Stimulated activated naive B cell treated with anti-CD40 and anti-IgM and Interleukin-4, amounts not matched to agents 10 μg/mL and 1 μg/mL and 100 μg/mL, for 72 hours (primary cell): ENCODE results near the gene IP6K1.
A peak's percentile ranks its signal among the peaks of the same experiment; 100 is the strongest.

Experiments used
- ATAC-seq, 2 donors: fragments of 150-1000 bp; cut with Tn5 transposase; replicated peaks; 2 replicates each; pipeline ENCODE4 v1.10.0; 2021; ENCODE audit warnings: moderate library complexity in 1 of 2
- DNase-seq: peaks from one replicate; pipeline ENCODE4 v3.0.0; 2021
- H3K27ac Mint-ChIP-seq: one replicate; pipeline ENCODE4 v1.8.0; 2022; ENCODE audit warnings: mild to moderate bottlenecking, mixed read lengths
- H3K27me3 Mint-ChIP-seq, 2 donors: one replicate each; pipeline ENCODE4 v1.8.0; 2022; ENCODE audit warnings: mixed read lengths in 2 of 2
- H3K36me3 Mint-ChIP-seq, 2 donors: one replicate each; pipeline ENCODE4 v1.8.0; 2022; ENCODE audit warnings: mixed read lengths in 2 of 2, mild to moderate bottlenecking in 1 of 2
- H3K4me1 Mint-ChIP-seq, 2 donors: one replicate each; pipeline ENCODE4 v1.8.0; 2022; ENCODE audit warnings: mixed read lengths in 2 of 2, mild to moderate bottlenecking in 1 of 2
- H3K4me3 Mint-ChIP-seq, 2 donors: one replicate each; pipeline ENCODE4 v1.8.0; 2022; ENCODE audit warnings: mild to moderate bottlenecking in 2 of 2, mixed read lengths in 2 of 2, moderate library complexity in 1 of 2
- H3K9me3 Mint-ChIP-seq, 2 donors: one replicate each; pipeline ENCODE4 v1.8.0; 2022; ENCODE audit warnings: mixed read lengths in 2 of 2, mild to moderate bottlenecking in 1 of 2

Gene IP6K1

DNA sequence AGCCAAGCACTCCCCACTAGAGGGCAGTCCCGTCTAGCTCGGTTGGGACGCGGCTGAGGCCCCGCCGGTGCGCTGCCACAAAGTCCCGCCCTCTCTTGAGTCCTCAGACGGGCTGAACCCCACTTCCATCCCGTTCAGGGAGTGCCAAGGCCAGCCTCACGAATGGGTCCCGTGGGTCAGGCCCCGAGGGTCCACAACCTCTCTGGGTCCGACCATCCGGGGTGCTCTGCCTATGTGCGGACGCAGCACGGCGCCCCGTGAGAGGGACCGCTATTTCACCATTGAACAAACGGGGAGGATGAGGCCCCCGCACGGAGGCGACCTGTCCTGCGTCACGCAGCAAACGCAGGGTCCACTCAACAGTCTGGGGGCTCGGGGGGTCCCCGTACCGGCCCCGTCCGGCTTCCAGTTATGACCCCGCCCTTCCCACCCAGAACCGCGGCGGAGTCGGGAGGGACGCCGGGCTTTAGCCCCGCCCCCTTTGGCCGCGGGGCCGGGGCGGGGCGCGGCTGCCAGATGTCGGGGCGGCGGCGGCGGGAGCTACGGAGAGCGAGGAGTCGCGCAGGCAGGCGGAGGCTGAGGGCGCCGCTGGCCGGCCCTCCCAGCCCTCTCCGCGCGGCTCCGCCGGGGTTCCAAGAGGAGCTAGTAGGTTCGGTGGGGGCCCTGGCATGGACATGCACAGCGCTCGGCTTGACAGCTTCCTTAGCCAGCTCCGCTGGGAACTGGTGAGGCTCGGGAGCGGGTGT is 16.6 kb upstream of the IP6K1 start, which contains the start of gene INKA1:
TSS of gene INKA1 (plus strand) at position 543 of the 746 bp plus-strand sequence. CDS start at position 675, 132 bp downstream.
- Mint-ChIP-seq H3K4me1 (peaks cover 44 to 55% of the 10 kb centered on the region in 2 donors), H3K36me3 (no peaks in the 10 kb centered on the region), H3K9me3 (no peaks in the 10 kb centered on the region), H3K27me3 (peaks cover 9 to 22% of the 10 kb centered on the region in 2 donors), H3K27ac (peak within 1 kb of the TSS; percentile 87), H3K4me3 (peak within 1 kb of the TSS; percentile 84)
- ATAC-seq (peak; percentile 75 to 78), DNase-seq (peak; percentile 78)

GRCh38 chr3:49801160-49801559 is 14.8 kb upstream of the IP6K1 start:
- Mint-ChIP-seq H3K27ac (no peak overlapping the region), H3K36me3 (no peaks in the 10 kb centered on the region), H3K4me1 (peaks cover 28 to 38% of the 10 kb centered on the region in 2 donors), H3K9me3 (no peaks in the 10 kb centered on the region), H3K27me3 (peaks cover 9 to 22% of the 10 kb centered on the region in 2 donors), H3K4me3 (no peak overlapping the region)
- DNase-seq (no peak), ATAC-seq (no peak)

DNA sequence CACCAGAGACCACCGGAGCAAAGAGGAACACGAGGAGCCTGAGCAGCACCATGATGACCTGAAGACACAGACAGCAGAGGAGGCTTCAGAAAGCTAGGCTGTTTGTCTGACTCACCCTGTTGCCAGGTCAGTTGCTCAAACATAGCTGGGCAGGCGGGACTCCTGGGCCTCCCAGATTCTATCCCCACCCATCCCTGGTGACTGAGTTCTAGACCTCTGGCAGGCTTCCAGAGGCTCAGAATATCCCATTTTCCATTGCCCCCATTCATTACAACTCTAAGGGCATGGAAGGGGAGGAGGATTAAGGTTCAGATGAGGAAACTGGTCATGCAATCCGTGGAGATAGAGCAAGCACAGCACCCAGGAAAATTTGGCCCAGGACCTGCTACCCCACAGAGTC is 13.4 kb upstream of the IP6K1 start, which contains the start of gene CDHR4:
TSS of gene CDHR4 (minus strand) at position 113 of the 400 bp plus-strand sequence. CDS start at position 52, 61 bp downstream.
- H3K4me1 Mint-ChIP-seq = peaks cover 14 to 24% of the 10 kb centered on the region in 2 donors
- H3K4me3 Mint-ChIP-seq = no peak within 1 kb of the TSS
- H3K9me3 Mint-ChIP-seq = no peaks in the 10 kb centered on the region
- peaks cover 9 to 22% of the 10 kb centered on the region in 2 donors for H3K27me3 Mint-ChIP-seq
- no peaks in the 10 kb centered on the region for H3K36me3 Mint-ChIP-seq
- no peak for DNase-seq
- H3K27ac Mint-ChIP-seq = no peak within 1 kb of the TSS
- no peak for ATAC-seq

DNA sequence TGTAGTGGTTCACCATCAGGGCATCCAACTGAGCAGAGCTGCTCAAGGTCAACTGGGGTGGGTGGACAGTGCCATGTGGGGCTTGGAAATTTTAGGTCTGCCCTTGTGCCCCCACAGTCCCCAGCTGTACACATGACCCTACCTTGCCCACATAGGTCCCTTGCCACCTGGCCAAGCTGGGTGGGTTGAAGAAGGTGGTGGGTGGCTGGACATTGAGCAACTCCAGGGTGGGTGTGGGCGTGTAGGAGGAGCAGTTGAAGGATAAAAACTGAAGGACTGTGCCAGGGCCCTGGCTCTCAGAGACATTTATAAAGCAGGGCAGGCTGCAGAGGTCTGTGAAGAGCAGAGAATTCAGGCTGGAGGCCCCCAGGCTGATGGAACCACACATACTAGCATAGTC is 12.8 kb upstream of the IP6K1 start:
- Mint-ChIP-seq H3K4me1 (peaks cover 9 to 17% of the 10 kb centered on the region in 2 donors), H3K27ac (no peak overlapping the region), H3K27me3 (peaks cover 9 to 22% of the 10 kb centered on the region in 2 donors), H3K36me3 (no peaks in the 10 kb centered on the region), H3K9me3 (no peaks in the 10 kb centered on the region), H3K4me3 (no peak overlapping the region)
- ATAC-seq = no peak
- no peak for DNase-seq

DNA sequence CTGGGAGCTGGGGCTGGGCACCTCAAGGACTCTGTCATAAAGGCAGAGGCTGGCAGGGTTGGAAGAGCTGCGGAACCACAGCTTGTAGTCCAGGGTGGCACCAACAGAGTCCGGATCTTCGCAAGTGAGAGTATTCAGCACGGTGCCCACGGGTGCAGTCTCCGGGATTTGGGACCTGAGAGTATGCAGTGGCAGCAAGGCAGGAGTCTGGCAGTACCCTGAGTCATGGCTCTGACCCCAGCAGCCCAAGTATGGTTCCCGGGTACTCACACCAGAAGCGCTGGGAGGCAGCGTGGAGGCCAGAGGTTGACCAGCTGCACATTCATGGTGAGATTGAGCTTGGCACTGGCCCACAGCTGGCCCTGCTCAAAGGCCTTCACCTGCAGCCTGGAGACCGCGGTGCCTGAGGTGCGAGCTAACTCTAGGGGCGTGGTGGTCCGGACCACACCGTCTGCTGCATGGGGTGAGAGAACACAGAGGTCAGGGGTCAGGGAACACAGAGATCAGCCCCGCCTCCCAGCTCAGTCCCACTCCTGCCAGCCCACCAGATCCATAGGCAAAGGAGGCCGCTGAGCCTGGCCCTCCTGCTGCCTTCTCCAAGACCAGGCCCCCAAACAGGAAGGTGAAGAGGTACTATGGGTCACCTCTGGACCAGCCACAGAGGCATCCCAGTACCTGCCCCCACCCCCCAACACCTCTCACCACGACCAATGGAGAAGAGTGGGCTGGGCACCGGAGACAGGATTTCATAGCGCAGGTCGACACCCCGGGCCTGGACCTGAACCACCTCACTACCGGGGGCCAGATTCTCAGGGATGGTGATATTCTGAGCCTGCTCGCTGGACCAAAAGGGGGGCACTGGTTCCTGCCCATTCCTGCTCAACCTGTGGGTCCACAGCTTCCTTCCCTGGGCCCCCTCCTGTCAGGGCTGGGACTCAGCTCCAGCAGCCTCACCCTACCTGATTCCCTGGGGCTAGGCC is 8.9 kb upstream of the IP6K1 start:
- no peak for DNase-seq
- ATAC-seq = no peak
- Mint-ChIP-seq H3K4me1 (peaks cover 0 to 2% of the 10 kb centered on the region in 2 donors), H3K9me3 (no peaks in the 10 kb centered on the region), H3K27me3 (peaks cover 0 to 7% of the 10 kb centered on the region in 2 donors), H3K36me3 (no peaks in the 10 kb centered on the region), H3K4me3 (no peak overlapping the region), H3K27ac (no peak overlapping the region)

GRCh38 chr3:49794431-49794830 is 8.1 kb upstream of the IP6K1 start:
- DNase-seq = no peak

GRCh38 chr3:49793486-49794085 is 7.2 kb upstream of the IP6K1 start:
- H3K27me3 Mint-ChIP-seq = peaks cover 0 to under 1% of the 10 kb centered on the region in 2 donors
- DNase-seq (no peak), ATAC-seq (no peak)
- H3K36me3 Mint-ChIP-seq = no peaks in the 10 kb centered on the region
- no peaks in the 10 kb centered on the region for H3K9me3 Mint-ChIP-seq
- no peak overlapping the region for H3K27ac Mint-ChIP-seq
- H3K4me1 Mint-ChIP-seq = peaks cover 0 to 4% of the 10 kb centered on the region in 2 donors
- no peak overlapping the region for H3K4me3 Mint-ChIP-seq

More at GRCh38 chr3:49794431-49794830, 8.1 kb upstream of the IP6K1 start:
- H3K27ac Mint-ChIP-seq = no peak overlapping the region
- no peak for ATAC-seq
- H3K4me3 Mint-ChIP-seq = no peak overlapping the region
- H3K36me3 Mint-ChIP-seq = no peaks in the 10 kb centered on the region
- H3K9me3 Mint-ChIP-seq = no peaks in the 10 kb centered on the region
- H3K27me3 Mint-ChIP-seq = peaks cover 0 to 7% of the 10 kb centered on the region in 2 donors
- peaks cover 0 to 4% of the 10 kb centered on the region in 2 donors for H3K4me1 Mint-ChIP-seq

DNA sequence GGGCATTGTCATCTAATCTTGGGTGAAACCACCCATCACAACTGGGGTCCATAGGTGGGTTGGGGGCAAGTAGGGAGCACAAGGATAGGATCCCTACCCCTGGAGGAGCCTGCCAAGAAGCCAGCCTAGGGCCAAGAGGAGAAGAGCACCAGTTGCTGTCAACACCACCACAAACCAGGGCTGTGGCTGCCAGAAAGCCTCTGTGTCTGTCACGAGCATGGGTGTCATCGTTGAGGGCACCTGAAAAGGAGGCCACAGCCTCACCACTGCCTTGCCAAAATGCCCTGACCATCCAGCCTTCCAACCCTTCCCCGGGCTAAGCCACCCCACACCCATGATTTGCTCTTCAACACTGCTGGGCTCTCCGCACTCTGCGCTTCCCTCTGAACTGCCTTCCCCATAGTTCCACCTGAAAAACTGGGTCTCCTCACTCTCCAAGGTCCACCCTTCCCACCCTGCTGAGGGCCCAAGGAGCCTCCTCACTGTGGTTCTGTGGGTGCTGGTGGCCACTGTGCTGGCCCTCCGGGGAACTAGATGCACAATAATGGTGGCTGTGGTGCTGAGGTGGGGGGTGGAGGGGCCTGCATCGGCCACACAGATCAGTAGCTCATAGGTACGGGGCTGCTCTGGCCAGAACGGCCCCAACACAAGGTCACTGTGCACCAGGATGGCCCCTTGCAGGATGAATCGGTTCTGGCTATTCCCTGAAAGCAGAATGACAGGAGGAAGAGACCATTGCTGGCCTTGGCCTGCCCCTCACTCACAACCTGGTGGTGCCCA is 6.2 kb upstream of the IP6K1 start:
- ATAC-seq = no peak
- H3K27me3 Mint-ChIP-seq = peaks cover 0 to 3% of the 10 kb centered on the region in 2 donors
- H3K4me1 Mint-ChIP-seq = peaks cover 0 to 4% of the 10 kb centered on the region in 2 donors
- DNase-seq = no peak
- H3K9me3 Mint-ChIP-seq = no peaks in the 10 kb centered on the region
- no peak overlapping the region for H3K4me3 Mint-ChIP-seq
- no peaks in the 10 kb centered on the region for H3K36me3 Mint-ChIP-seq
- no peak overlapping the region for H3K27ac Mint-ChIP-seq

DNA sequence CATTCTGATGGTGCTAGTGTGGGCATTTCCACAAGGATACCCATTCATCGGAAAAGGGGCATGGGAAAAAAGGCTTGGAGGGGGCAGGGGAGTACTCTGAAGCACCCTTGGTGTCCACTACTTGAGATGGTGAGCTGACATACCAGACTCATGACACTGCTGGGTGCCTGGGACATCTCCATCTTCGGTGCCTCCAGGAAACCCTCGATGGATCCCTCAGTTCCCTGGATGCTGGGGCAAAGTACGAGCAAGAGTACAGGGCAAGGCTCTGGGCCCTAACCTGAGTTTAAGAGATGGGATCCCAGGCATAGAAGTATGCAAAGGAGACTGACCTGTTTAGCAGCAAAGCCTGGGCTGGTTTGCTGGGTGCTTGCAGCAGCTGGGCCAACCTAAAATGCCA is 5.2 kb upstream of the IP6K1 start:
- no peak for DNase-seq

GRCh38 chr3:49790626-49791411 is 4.5 kb upstream of the IP6K1 start:
- Mint-ChIP-seq H3K9me3 (no peaks in the 10 kb centered on the region), H3K36me3 (no peaks in the 10 kb centered on the region), H3K4me3 (no peak overlapping the region), H3K4me1 (peaks cover 4 to 14% of the 10 kb centered on the region in 2 donors), H3K27ac (no peak overlapping the region), H3K27me3 (peaks cover 0 to 3% of the 10 kb centered on the region in 2 donors)
- ATAC-seq (no peak), DNase-seq (no peak)

More for the DNA sequence above, 5.2 kb upstream of the IP6K1 start:
- Mint-ChIP-seq H3K4me1 (peaks cover 4 to 12% of the 10 kb centered on the region in 2 donors), H3K9me3 (no peaks in the 10 kb centered on the region), H3K27me3 (peaks cover 0 to 3% of the 10 kb centered on the region in 2 donors), H3K4me3 (no peak overlapping the region), H3K27ac (no peak overlapping the region), H3K36me3 (no peaks in the 10 kb centered on the region)
- ATAC-seq = no peak

DNA sequence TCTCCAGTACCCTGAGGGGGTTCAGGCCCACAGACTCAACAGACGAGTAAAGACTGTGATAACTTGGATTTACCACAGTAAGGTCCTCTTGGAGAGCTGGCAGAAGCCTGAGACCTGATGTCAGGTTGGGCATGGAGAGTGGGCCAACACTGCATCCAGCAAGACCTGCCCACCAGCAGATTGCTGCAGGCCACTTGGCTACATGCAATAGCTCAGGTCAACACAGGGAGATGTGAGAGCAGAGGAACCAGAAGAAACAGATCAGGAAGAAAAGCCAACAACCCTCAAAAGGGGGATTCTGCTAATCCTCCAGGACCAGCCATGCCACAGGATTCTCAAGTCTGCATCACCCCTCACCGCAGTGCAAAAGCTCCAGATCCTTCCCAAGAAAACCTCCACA is 1.7 kb upstream of the IP6K1 start:
- no peak overlapping the region for H3K27ac Mint-ChIP-seq
- no peaks in the 10 kb centered on the region for H3K9me3 Mint-ChIP-seq
- peaks cover 2 to 4% of the 10 kb centered on the region in 2 donors for H3K36me3 Mint-ChIP-seq
- H3K4me3 Mint-ChIP-seq = no peak overlapping the region
- H3K4me1 Mint-ChIP-seq = peaks cover 7 to 26% of the 10 kb centered on the region in 2 donors
- ATAC-seq (no peak), DNase-seq (no peak)
- peaks cover 0 to 3% of the 10 kb centered on the region in 2 donors for H3K27me3 Mint-ChIP-seq

- Mint-ChIP-seq H3K4me1 (peaks cover 7 to 26% of the 10 kb centered on the region in 2 donors), H3K4me3 (peak overlapping the region in 1 of 2 donors; percentile 91), H3K27ac (no peak overlapping the region), H3K9me3 (no peaks in the 10 kb centered on the region), H3K27me3 (peaks cover 0 to 3% of the 10 kb centered on the region in 2 donors), H3K36me3 (peaks cover 2 to 4% of the 10 kb centered on the region in 2 donors)
- DNase-seq (no peak), ATAC-seq (no peak)
These were observed 1.2 kb upstream of the IP6K1 start for GRCh38 chr3:49787536-49787935.

DNA sequence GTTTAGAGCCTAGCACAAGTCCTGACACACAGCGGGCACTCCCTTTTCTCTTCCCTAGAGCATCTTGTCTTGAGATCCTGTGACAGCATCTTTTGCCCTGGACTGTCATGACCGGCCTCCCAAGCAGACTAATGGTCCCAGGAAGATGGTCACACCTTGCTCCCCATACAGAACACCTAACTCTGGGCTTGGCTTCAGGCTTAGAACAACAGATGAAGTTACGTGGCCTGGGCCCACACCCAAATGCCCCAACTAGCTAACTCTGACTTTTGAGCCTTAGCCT is 781 bp upstream of the IP6K1 start:
- H3K36me3 Mint-ChIP-seq = peaks cover 2 to 4% of the 10 kb centered on the region in 2 donors
- ATAC-seq (no peak), DNase-seq (no peak)
- no peaks in the 10 kb centered on the region for H3K9me3 Mint-ChIP-seq
- H3K4me3 Mint-ChIP-seq = peak overlapping the region; percentile 91 to 93
- H3K27ac Mint-ChIP-seq = peak overlapping the region; percentile 99
- peaks cover 0 to 3% of the 10 kb centered on the region in 2 donors for H3K27me3 Mint-ChIP-seq
- H3K4me1 Mint-ChIP-seq = peaks cover 7 to 26% of the 10 kb centered on the region in 2 donors
